ENCODE results near the gene NCLN.
"Not testable (repeated sequence)": the region's sequence is repeated elsewhere in the genome, so short reads cannot be mapped to it uniquely, and the experiment has no call there.

NCLN gene

GRCh38 chr19:3234800-3235199, 49.1 kb downstream of the NCLN start:
- WGBS: 54% methylated on average over 9 of the region's 9 CpGs
- no peaks in the 10 kb centered on the region for H3K36me3 ChIP-seq (ENCODE audit: insufficient read depth, low read length)

GRCh38 chr19:3235604-3236003, 49.9 kb downstream of the NCLN start:
- not testable (repeated sequence) for H3K4me1 ChIP-seq (ENCODE audit: insufficient read depth, low read length); H3K9ac ChIP-seq (ENCODE audit: low read depth, low read length); H3K27ac ChIP-seq (ENCODE audit: low read depth, low read length); H3K9me3 ChIP-seq (ENCODE audit: insufficient read depth, low read depth, low read length); H3K27me3 ChIP-seq (ENCODE audit: insufficient read depth, low read length); H3K4me3 ChIP-seq (ENCODE audit: low read length); H3K36me3 ChIP-seq (ENCODE audit: insufficient read depth, low read length)
- WGBS: 83% methylated on average over 2 of the region's 2 CpGs

More at GRCh38 chr19:3234800-3235199, 49.1 kb downstream of the NCLN start:
- H3K4me1 ChIP-seq (ENCODE audit: insufficient read depth, low read length): no peaks in the 10 kb centered on the region
- no peaks in the 10 kb centered on the region for H3K27me3 ChIP-seq (ENCODE audit: insufficient read depth, low read length)
- no peaks in the 10 kb centered on the region for H3K9me3 ChIP-seq (ENCODE audit: insufficient read depth, low read depth, low read length)
- H3K9ac ChIP-seq (ENCODE audit: low read depth, low read length): no peak overlapping the region
- no peak overlapping the region for H3K4me3 ChIP-seq (ENCODE audit: low read length)
- no peak overlapping the region for H3K27ac ChIP-seq (ENCODE audit: low read depth, low read length)

- Histone ChIP-seq H3K4me1 (ENCODE audit: insufficient read depth, low read length) (no peaks in the 10 kb centered on the region), H3K9me3 (ENCODE audit: insufficient read depth, low read depth, low read length) (no peaks in the 10 kb centered on the region), H3K9ac (ENCODE audit: low read depth, low read length) (no peak overlapping the region), H3K36me3 (ENCODE audit: insufficient read depth, low read length) (no peaks in the 10 kb centered on the region), H3K4me3 (ENCODE audit: low read length) (no peak overlapping the region), H3K27ac (ENCODE audit: low read depth, low read length) (no peak overlapping the region), H3K27me3 (ENCODE audit: insufficient read depth, low read length) (no peaks in the 10 kb centered on the region)
- 83% methylated on average over 4 of the region's 4 CpGs for WGBS
Measured at GRCh38 chr19:3236272-3236671, 50.5 kb downstream of the NCLN start.

GRCh38 chr19:3238066-3238561, 52.4 kb downstream of the NCLN start:
- Histone ChIP-seq H3K9ac (ENCODE audit: low read depth, low read length) (no peak overlapping the region), H3K36me3 (ENCODE audit: insufficient read depth, low read length) (no peaks in the 10 kb centered on the region), H3K4me1 (ENCODE audit: insufficient read depth, low read length) (no peaks in the 10 kb centered on the region), H3K27me3 (ENCODE audit: insufficient read depth, low read length) (no peaks in the 10 kb centered on the region), H3K27ac (ENCODE audit: low read depth, low read length) (no peak overlapping the region), H3K9me3 (ENCODE audit: insufficient read depth, low read depth, low read length) (no peaks in the 10 kb centered on the region), H3K4me3 (ENCODE audit: low read length) (no peak overlapping the region)
- WGBS: 93% methylated on average over 6 of the region's 7 CpGs

- Histone ChIP-seq H3K4me3 (ENCODE audit: low read length) (no peak overlapping the region), H3K9ac (ENCODE audit: low read depth, low read length) (no peak overlapping the region), H3K4me1 (ENCODE audit: insufficient read depth, low read length) (no peaks in the 10 kb centered on the region), H3K36me3 (ENCODE audit: insufficient read depth, low read length) (no peaks in the 10 kb centered on the region), H3K27ac (ENCODE audit: low read depth, low read length) (no peak overlapping the region), H3K27me3 (ENCODE audit: insufficient read depth, low read length) (no peaks in the 10 kb centered on the region), H3K9me3 (ENCODE audit: insufficient read depth, low read depth, low read length) (no peaks in the 10 kb centered on the region)
- 80% methylated on average over 5 of the region's 5 CpGs for WGBS
Measured at GRCh38 chr19:3239367-3239766, 53.6 kb downstream of the NCLN start.

- H3K4me1 ChIP-seq (ENCODE audit: insufficient read depth, low read length): no peaks in the 10 kb centered on the region
- no peaks in the 10 kb centered on the region for H3K36me3 ChIP-seq (ENCODE audit: insufficient read depth, low read length)
- no peaks in the 10 kb centered on the region for H3K9me3 ChIP-seq (ENCODE audit: insufficient read depth, low read depth, low read length)
- no peaks in the 10 kb centered on the region for H3K27me3 ChIP-seq (ENCODE audit: insufficient read depth, low read length)
- WGBS: 53% methylated on average over 23 of the region's 23 CpGs
- H3K9ac ChIP-seq (ENCODE audit: low read depth, low read length): no peak overlapping the region
- no peak overlapping the region for H3K27ac ChIP-seq (ENCODE audit: low read depth, low read length)
- H3K4me3 ChIP-seq (ENCODE audit: low read length): no peak overlapping the region
Measured at GRCh38 chr19:3243819-3244700, 58.3 kb downstream of the NCLN start.

- Histone ChIP-seq H3K36me3 (ENCODE audit: insufficient read depth, low read length) (no peaks in the 10 kb centered on the region), H3K4me3 (ENCODE audit: low read length) (no peak overlapping the region), H3K27me3 (ENCODE audit: insufficient read depth, low read length) (no peaks in the 10 kb centered on the region), H3K27ac (ENCODE audit: low read depth, low read length) (no peak overlapping the region), H3K4me1 (ENCODE audit: insufficient read depth, low read length) (no peaks in the 10 kb centered on the region), H3K9me3 (ENCODE audit: insufficient read depth, low read depth, low read length) (no peaks in the 10 kb centered on the region), H3K9ac (ENCODE audit: low read depth, low read length) (no peak overlapping the region)
- WGBS: 97% methylated on average over 8 of the region's 9 CpGs
Measured at GRCh38 chr19:3245050-3245449, 59.3 kb downstream of the NCLN start.

- 0 out of 2 replicates have a peak, but pooled peaks cover 5% of the 10 kb centered on the region for H3K9me3 ChIP-seq (ENCODE audit: insufficient read depth, low read depth, low read length)
- 53% methylated on average over 14 of the region's 14 CpGs for WGBS
- no peaks in the 10 kb centered on the region for H3K4me1 ChIP-seq (ENCODE audit: insufficient read depth, low read length)
- no peak overlapping the region for H3K27ac ChIP-seq (ENCODE audit: low read depth, low read length)
- H3K9ac ChIP-seq (ENCODE audit: low read depth, low read length): no peak overlapping the region
- H3K36me3 ChIP-seq (ENCODE audit: insufficient read depth, low read length): no peaks in the 10 kb centered on the region
- no peak overlapping the region for H3K4me3 ChIP-seq (ENCODE audit: low read length)
- H3K27me3 ChIP-seq (ENCODE audit: insufficient read depth, low read length): no peaks in the 10 kb centered on the region
Measured at GRCh38 chr19:3248728-3249326, 63.1 kb downstream of the NCLN start.

- H3K4me3 ChIP-seq (ENCODE audit: low read length): no peak overlapping the region
- H3K27ac ChIP-seq (ENCODE audit: low read depth, low read length): no peak overlapping the region
- no peak overlapping the region for H3K9ac ChIP-seq (ENCODE audit: low read depth, low read length)
- no peaks in the 10 kb centered on the region for H3K36me3 ChIP-seq (ENCODE audit: insufficient read depth, low read length)
- 0 out of 2 replicates have a peak, but pooled peaks cover 5% of the 10 kb centered on the region for H3K9me3 ChIP-seq (ENCODE audit: insufficient read depth, low read depth, low read length)
- 82% methylated on average over 10 of the region's 10 CpGs for WGBS
- no peaks in the 10 kb centered on the region for H3K4me1 ChIP-seq (ENCODE audit: insufficient read depth, low read length)
- H3K27me3 ChIP-seq (ENCODE audit: insufficient read depth, low read length): no peaks in the 10 kb centered on the region
Measured at GRCh38 chr19:3249408-3249807, 63.7 kb downstream of the NCLN start.

- Histone ChIP-seq H3K4me1 (ENCODE audit: insufficient read depth, low read length) (no peaks in the 10 kb centered on the region), H3K36me3 (ENCODE audit: insufficient read depth, low read length) (no peaks in the 10 kb centered on the region), H3K9me3 (ENCODE audit: insufficient read depth, low read depth, low read length) (0 out of 2 replicates have a peak, but pooled peaks cover 5% of the 10 kb centered on the region), H3K27me3 (ENCODE audit: insufficient read depth, low read length) (no peaks in the 10 kb centered on the region), H3K9ac (ENCODE audit: low read depth, low read length) (no peak overlapping the region), H3K4me3 (ENCODE audit: low read length) (no peak overlapping the region), H3K27ac (ENCODE audit: low read depth, low read length) (no peak overlapping the region)
- WGBS: 80% methylated on average over 7 of the region's 7 CpGs
Measured at GRCh38 chr19:3250675-3251074, 64.9 kb downstream of the NCLN start.

GRCh38 chr19:3251229-3251628, 65.5 kb downstream of the NCLN start:
- no peaks in the 10 kb centered on the region for H3K27me3 ChIP-seq (ENCODE audit: insufficient read depth, low read length)
- no peaks in the 10 kb centered on the region for H3K36me3 ChIP-seq (ENCODE audit: insufficient read depth, low read length)
- no peak overlapping the region for H3K4me3 ChIP-seq (ENCODE audit: low read length)
- H3K4me1 ChIP-seq (ENCODE audit: insufficient read depth, low read length): no peaks in the 10 kb centered on the region
- 0 out of 2 replicates have a peak, but pooled peaks cover 5% of the 10 kb centered on the region for H3K9me3 ChIP-seq (ENCODE audit: insufficient read depth, low read depth, low read length)
- H3K9ac ChIP-seq (ENCODE audit: low read depth, low read length): no peak overlapping the region
- 77% methylated on average over 7 of the region's 8 CpGs for WGBS
- H3K27ac ChIP-seq (ENCODE audit: low read depth, low read length): no peak overlapping the region

Data from HUES64 (cell line).